Right renal pelvis (tissue), 4 donors: Measurements from ENCODE around the gene TRRAP. TPM values are rescaled to one million over a fixed set of nuclear protein-coding genes. Genes with fewer than 3 reads are reported as not detected.
"Not testable (repeated sequence)": the region's sequence is repeated elsewhere in the genome, so short reads cannot be mapped to it uniquely, and the experiment has no call there.

Source experiments
- DNase-seq, 4 donors: peaks; one replicate each; pipeline ENCODE4 v3.0.0-alpha.2; 2013; ENCODE audit warnings: low read depth in 4 of 4, low spot score in 3 of 4, missing footprints in 1 of 4
- polyA plus RNA-seq, 4 donors: library from polyadenylated mRNA; unstranded; fragments of 120-200 nt; gene quantifications; one replicate each; pipeline ENCODE4 v1.2.1, GENCODE V29; 2013; ENCODE audit not compliant: insufficient read length in 4 of 4

TRRAP gene
- polyA plus RNA-seq, result 10 to 100 TPM; 35.0 to 44.6 (median 40.2) TPM

DNA sequence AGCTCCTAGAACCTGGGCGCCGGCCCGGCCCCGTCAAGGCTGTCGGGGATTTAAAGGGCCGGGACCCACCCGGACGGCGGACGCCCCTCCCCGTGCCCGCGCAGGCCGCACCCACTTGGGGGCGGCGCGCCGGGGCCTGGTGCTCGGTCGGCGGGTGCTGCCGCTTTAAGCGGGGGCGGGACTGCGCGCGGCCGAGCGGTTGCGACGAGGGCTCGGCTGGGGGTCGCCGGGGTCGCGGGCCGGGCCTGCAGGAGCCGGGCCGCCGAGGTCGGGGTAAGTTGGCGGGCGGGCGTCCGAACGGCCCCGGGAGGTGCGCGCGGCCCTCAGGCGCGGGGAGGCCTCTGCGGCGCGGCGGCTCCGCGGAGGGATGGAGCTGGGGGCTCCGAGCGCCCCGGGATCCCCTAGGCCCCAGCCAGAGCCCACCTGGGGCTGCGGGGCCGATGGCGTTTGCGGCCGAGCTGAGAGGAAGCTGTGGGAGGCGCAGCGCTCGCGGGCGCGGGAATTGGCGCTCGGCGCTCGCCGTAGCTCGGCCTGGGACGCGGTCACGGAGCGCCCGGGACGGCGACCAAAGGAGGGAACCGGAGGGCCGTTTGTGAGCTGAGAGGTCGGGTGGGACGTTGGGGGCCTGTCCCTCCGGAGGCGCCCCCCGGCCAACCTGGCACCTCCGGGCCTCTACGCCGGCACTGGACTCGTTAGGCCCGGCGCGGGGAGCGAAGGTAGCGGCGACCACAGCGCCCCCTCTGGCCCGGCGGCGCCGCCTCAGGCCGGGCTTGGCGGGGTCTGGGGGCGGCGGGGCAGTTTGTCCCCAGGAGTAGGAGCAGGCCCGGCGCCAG lies at the start of gene TRRAP:
Gene TRRAP (plus strand): TSS at position 168 of the 833 bp plus-strand sequence. CDS start 2,619 bp downstream, outside the sequence.
- DNase-seq, result no peak

- no peak for DNase-seq
These were observed 47.3 kb upstream of the TRRAP start for GRCh38 chr7:98830972-98831548.

DNA sequence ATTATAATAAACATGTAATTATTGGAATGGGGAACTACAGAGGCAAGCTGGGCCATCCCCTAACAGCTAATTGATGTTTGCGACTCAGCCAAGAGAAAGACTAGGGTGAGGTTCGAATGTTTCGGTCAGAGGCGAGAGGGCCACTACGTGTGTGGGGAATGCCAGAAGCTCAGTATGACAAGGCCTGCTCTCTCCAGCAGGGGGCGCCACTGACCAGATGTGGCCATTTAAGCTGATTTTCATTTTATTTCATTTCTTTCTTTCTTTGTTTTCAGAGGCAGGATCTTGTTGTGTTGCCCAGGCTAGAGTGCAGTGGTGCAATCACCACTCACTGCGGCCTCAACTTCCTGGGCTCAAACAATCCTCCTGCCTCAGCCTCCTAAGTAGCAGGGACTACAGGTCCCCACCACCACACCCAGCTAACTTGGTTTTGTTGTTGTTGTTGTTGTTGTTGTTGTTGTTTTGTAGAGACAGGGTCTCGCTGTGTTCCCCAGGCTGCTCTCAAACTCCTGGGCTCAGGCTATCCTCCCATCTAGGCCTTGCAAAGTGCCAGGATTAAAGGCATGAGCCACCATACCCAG lies 46.6 kb upstream of the TRRAP start:
- no peak for DNase-seq

- DNase-seq, result no peak
These were observed 45.3 kb upstream of the TRRAP start for GRCh38 chr7:98833022-98833421.

GRCh38 chr7:98834949-98835348 lies 43.4 kb upstream of the TRRAP start:
- DNase-seq, result no peak

GRCh38 chr7:98836811-98837629 lies 41.3 kb upstream of the TRRAP start:
- peak in 2 of 4 donors; percentile 24 to 27 for DNase-seq

DNA sequence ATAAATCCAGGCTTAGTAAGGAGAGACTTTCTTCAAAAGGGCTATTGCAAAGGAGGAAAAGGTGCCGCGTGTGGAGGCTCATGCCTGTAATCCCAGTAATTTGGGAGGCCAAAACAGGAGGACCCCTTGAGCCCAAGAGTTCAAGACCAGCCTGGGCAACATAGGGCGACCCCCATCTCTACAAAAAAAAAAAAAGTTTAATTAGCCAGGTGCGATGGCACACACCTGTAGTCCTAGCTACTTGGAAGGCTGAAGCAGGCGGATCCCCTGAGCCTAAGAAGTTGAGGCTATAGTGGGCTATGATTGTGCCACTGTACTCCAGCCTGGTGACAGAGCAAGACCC lies 40.7 kb upstream of the TRRAP start:
- no peak for DNase-seq

- no peak for DNase-seq
These were observed 38.2 kb upstream of the TRRAP start for GRCh38 chr7:98840096-98840495.

GRCh38 chr7:98840722-98841121 lies 37.6 kb upstream of the TRRAP start:
- DNase-seq, result no peak

DNA sequence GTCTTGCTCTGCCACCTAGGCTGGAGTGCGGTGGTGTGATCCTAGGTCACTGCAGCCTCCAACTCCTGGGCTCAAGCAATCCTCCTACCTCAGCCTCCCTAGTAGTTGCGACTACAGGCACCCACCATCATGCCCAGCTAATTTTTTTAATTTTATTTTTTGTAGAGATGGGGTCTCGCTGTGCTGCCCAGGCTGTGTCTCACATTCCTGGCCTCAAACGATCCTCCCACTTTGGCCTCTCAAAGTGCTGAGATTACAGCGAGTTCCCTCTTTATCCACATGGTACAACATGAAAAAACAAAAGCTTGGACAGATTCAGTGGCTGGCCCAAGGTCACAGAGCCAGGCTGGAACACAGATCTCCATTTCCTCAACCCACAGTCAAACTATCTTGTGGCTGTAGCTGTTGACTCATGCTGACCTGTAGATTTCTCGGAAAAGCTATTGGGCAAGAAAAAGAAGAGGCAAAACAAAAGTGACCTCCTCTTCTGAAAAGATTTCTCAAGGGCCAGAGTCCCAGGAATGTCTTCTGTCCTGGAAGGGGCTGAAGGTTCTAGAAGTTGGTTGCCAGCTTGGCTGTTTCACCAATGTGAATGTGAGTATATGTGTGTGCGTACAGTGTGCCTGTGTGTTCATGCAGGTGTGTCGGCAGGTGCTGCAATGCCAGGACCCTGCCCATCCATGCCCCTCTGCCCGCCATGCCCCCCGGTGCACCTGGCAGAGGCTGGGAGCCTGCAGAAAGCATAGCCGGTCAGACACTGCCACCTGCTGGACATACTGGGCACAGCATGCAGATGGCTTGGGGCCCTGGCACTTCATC lies 36.9 kb upstream of the TRRAP start:
- DNase-seq, result peak in 2 of 4 donors; percentile 10 to 52

DNA sequence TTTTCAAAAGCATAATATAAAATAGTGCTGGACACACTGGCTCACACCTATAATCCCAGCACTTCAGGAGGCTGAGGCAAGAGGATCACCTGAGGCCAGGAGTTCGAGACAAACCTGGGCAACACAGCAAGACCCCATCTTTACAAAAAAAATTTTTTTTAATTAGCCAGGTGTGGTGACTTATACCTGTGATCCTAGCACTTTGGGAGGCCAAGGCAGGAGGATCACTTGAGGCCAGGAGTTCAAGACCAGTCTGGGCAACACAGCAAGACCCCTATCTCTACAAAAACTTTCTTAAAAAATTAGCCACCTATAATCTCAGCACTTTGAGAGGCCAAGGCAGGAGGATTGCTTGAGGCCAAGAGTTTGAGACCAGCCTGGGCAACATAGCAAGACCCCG lies 35.8 kb upstream of the TRRAP start:
- DNase-seq, result not testable (repeated sequence)

DNA sequence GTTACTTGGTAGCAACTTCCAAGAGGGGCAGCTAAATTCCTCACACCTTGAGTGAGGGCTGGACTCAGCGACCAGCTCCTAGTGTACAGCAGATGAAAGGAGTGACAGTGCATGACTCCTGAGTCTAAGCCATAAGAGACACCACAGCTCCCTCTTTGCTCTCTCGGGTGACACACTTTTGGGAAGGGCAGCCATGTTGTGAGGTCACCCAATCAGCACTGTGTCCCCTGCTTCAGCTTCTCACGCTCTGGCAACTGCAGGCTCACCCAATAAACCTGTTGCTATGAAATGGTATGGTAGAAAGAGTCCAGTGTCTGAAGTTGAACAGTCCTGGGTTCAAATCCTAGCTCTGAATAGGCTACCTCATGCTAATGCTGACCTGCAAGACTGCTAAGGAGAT lies 29.4 kb upstream of the TRRAP start:
- DNase-seq, result no peak

GRCh38 chr7:98852826-98853225 lies 25.5 kb upstream of the TRRAP start:
- DNase-seq, result no peak

DNA sequence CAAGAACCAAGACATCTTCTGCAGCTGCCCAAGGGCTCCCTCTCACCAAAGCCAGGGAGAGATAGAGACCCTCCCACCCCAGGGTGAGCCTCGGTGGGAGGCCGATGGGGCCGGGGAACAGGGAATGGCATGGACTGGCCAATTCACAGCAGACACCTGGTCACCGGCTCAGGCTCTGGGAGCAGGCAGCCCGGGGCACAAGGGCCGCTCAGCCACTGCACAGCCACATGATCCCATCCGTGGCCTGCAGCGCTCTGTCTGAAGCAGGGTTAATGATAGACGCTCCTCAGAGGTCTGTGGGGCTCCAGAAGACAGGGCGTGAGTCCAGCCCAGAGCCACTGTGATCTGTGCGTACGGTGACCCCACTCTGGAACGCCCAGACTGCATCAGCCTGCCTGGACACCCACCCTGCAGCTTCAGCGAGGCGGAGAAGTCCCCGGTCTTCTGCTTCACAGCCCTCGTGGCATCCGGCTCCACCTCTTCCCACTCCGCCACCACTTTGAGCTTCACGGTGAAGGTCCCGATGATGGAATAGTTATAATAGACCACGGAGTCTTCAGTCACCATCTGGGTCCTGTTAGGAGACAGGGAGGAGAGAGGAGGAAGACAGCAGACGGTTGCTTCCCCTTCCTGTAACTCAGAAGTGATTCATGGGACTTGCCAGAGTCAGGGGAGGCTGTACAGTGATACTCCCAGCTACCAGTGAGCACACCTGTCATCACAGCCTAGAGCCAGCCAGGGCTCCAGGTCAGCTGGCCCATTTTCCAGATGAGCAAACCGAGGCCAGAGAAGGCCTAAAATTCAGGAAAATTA lies 22.5 kb upstream of the TRRAP start:
- DNase-seq, result no peak

DNA sequence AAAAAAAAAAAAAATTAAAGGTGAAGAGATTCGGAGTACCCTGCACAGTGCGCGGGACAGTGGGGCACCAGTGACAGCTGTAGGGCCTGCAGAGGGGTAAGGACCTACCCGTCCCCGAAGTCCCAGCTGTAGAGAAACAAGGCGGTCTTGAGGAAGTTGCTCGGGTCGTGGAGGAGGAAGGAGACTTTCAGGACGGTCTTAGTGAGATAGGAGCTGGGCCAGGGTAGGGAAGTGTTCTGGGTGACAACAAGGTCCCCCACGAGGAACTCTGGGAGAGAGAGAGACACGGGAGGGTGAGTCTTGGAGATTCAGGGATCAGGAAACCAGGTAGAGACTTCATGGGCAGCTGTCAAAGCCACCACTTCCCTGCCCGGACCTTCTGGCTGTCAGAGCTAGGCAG lies 18.3 kb upstream of the TRRAP start:
- no peak for DNase-seq

DNA sequence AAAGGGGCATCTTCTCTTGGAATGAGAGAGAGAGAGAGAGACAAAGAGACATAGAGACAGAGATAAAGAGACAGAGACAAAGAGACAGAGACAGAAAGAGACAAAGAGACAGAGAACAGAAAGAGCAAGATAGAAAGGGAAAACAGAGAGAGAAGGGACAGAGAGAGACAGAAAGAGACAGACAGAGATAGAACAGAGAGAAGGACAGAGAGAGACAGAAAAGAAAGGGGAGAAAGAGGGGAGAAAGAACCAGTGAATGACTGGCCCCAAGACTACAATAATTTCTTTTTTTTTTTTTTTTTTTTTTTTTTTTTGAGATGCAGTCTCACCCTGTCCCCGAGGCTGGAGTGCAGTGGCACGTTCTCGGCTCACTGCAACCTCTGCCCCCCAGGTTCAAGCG lies 16.1 kb upstream of the TRRAP start:
- no peak for DNase-seq

DNA sequence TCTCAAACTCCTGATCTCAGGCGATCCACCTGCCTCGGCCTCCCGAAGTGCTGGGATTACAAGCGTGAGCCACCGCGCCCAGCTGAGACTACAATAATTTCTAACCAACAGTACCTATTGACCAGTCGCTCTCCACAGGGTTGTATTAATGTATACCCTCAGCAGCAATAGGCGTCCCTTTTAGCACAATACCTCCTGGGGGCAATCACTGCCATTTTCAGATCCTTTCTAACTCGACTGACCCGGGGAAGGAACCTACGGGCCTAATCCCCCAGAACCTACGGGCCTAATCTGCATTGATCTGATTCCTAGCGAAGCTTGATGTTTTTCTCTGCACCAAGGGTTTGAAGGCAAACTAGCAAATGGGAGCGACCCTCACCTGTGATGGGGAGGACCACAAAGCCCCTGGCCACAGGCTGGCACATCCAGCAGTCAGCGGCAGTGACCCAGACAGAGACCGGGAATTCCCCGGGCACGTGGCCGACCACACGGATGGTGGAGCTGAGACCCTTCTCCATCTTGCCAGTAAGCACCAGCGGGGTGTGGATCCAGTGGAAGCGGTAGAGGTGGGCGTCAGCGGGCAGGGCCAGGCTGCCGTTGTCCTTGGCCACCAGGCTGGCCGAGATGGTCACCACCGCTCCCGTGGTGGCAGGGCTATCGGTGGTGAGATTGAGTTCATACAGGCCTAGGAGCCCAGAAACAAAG lies 15.5 kb upstream of the TRRAP start:
- no peak for DNase-seq

DNA sequence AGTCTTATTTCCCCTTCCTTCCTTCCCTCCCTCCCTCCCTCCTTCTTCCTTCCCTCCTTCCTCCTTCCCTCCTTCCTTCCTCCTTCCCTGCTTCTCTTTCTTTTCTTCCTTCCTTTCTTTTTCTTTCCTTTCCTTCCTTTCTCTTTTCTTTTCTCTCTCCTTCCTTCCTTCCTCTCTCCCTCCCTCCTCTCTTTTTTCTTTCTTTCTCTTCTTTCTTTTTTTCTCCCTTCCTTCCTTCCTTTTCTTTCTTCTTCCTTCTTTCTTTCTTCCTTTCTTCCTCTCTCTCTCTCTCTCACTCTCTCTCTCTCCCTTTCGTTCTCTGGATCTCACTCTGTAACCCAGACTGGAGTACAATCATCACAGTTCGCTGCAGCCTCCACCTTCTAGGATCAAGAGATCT lies 14.7 kb upstream of the TRRAP start:
- no peak for DNase-seq
